Keratinocyte (primary cell): Measurements from ENCODE around the gene PTPN5.

Experiments
- EZH2 ChIP-seq: IDR thresholded peaks from one replicate; pipeline ENCODE4 v1.6.1; 2012; ENCODE audit warnings: inconsistent platforms, mild to moderate bottlenecking, low read length, moderate library complexity
- TF ChIP-seq, protein P1 (sequence below), 3 experiments: IDR thresholded peaks in 1 of 3; conservative IDR thresholded peaks in 1 of 3; optimal IDR thresholded peaks in 1 of 3; 2 replicates in 2 of 3; 3 replicates in 1 of 3; pipeline versions ENCODE3 to v1.5.1; 2011; ENCODE audit warnings: low read length in 3 of 3, mild to moderate bottlenecking in 3 of 3, moderate library complexity in 2 of 3, control low read depth in 1 of 3, inconsistent platforms in 1 of 3; ENCODE audit not compliant: insufficient read depth in 2 of 3; ENCODE audit errors: extremely low read depth in 1 of 3

DNA sequence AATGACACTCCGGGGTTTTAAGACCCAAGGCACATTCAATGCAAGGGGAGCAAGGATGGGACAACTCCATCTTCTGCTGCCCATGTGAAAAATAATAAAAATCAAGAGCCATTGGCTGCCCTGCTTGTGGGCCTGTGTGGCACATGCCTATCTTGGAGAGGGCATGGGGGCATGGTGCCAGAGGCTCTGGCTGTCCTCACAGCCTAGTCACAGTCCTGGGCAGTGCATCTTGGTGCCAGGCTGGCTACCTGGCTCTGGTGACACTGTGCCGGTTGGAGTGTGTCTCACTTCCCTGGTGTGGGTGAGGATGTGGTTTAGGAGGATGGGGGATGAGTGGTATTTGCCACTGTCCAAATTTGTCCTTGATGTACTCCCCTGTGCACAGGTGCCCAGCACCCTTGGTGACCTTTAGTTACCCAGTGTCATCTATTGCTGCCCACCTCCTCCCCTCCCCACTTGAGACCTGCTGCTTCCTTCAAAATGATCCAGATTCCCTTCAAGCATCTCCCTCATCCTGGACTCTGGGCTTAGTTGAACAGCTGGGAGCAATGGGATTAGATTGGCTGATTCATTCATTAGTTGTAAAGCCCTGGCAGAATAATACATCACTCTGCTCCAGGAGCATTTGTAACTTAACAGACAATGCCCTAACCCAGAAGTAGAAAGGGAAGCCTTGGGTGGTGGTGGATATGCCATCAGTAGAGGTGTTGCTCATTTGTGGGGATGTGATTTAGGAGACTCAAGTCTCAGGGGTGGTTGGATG, 88.4 kb downstream of the PTPN5 start:
- TF ChIP-seq, protein P1, sequence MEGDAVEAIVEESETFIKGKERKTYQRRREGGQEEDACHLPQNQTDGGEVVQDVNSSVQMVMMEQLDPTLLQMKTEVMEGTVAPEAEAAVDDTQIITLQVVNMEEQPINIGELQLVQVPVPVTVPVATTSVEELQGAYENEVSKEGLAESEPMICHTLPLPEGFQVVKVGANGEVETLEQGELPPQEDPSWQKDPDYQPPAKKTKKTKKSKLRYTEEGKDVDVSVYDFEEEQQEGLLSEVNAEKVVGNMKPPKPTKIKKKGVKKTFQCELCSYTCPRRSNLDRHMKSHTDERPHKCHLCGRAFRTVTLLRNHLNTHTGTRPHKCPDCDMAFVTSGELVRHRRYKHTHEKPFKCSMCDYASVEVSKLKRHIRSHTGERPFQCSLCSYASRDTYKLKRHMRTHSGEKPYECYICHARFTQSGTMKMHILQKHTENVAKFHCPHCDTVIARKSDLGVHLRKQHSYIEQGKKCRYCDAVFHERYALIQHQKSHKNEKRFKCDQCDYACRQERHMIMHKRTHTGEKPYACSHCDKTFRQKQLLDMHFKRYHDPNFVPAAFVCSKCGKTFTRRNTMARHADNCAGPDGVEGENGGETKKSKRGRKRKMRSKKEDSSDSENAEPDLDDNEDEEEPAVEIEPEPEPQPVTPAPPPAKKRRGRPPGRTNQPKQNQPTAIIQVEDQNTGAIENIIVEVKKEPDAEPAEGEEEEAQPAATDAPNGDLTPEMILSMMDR (optimal IDR thresholded peaks at IDR 0.05 in 1 of 3, IDR thresholded peaks at IDR 0.05 in 1 of 3, conservative IDR thresholded peaks at IDR 0.05 in 1 of 3; ENCODE audit: extremely low read depth in 1 of 3, insufficient read depth in 2 of 3, low read length in 3 of 3) = no peak
- no peak for TF ChIP-seq EZH2
